Daoy (cell line): Measurements from ENCODE around the gene GRK2. TPM values are rescaled to one million over a fixed set of nuclear protein-coding genes. Genes with fewer than 3 reads are reported as not detected.

ENCODE experiments used
- DNase-seq: peaks from one replicate; pipeline ENCODE4 v3.0.0-alpha.2; 2015; ENCODE audit warnings: low read depth
- total RNA-seq: library from RNA; depleted of rRNA; stranded (reverse); fragments of >200 nt; shearing (Covaris generic); gene quantifications from 2 replicates; pipeline ENCODE4 v1.2.3, GENCODE V29; 2014

The GRK2 gene
- total RNA-seq, 1 experiment from 2014 or later: 27.5 TPM

DNA sequence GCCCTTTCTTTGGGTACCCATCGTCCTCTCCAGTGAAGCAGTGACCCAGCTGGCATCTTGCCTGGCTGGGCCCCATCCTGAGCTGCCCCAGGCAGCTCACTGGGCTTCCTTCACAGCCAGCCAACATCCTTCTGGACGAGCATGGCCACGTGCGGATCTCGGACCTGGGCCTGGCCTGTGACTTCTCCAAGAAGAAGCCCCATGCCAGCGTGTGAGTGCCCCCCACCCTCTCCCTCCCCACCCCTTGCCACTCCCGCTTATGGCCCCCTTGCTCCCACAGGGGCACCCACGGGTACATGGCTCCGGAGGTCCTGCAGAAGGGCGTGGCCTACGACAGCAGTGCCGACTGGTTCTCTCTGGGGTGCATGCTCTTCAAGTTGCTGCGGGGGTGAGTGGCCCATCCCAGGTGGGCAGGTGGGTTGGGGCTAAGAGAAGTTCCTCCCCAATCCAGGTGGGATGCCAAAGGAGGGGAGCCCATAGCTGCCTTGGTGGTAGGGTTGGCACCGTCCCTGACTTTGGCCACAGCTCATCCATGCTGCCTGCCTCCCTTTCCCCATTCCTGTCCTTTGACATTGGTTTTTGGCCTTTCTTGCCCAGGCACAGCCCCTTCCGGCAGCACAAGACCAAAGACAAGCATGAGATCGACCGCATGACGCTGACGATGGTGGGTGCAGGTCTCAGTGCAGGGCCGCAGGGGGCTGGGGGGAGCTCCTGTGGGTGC, 16.0 kb downstream of the GRK2 start:
- DNase-seq: no peak

DNA sequence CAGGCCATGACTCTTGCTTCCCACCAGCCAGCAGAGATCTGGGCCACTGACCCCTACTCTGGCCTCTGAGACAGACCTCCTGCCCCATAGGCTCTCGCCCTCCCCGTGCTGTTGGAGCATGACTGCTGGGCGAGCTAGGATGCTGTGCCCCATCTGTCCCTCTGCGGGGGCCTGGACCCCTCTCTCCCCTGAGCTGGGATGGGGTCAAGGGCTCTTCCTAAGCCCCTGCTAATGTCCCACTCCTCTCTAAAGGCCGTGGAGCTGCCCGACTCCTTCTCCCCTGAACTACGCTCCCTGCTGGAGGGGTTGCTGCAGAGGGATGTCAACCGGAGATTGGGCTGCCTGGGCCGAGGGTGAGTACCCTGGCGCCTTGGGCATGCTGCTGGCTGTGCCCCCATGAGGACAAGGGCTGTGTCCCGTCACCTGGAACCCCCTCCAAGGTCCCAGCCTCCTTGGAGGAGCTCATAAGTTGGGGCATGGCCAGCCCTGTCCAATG, 16.7 kb downstream of the GRK2 start:
- DNase-seq: no peak

DNA sequence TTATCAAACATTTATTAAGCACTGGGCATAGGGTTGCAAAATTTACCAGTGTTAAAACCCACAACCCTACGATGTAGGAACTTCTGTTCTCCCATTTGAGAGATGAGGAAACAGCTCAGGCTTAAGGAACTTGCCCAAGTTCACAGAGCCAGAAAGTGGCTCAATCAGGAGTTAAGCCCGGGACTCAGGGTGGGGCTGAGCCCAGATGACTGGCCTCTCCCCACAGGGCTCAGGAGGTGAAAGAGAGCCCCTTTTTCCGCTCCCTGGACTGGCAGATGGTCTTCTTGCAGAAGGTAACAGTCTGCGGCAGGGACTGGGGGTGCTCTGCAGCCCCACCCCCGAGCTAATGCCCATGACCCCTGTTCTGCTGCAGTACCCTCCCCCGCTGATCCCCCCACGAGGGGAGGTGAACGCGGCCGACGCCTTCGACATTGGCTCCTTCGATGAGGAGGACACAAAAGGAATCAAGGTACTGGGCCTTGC, 17.2 kb downstream of the GRK2 start:
- no peak for DNase-seq

DNA sequence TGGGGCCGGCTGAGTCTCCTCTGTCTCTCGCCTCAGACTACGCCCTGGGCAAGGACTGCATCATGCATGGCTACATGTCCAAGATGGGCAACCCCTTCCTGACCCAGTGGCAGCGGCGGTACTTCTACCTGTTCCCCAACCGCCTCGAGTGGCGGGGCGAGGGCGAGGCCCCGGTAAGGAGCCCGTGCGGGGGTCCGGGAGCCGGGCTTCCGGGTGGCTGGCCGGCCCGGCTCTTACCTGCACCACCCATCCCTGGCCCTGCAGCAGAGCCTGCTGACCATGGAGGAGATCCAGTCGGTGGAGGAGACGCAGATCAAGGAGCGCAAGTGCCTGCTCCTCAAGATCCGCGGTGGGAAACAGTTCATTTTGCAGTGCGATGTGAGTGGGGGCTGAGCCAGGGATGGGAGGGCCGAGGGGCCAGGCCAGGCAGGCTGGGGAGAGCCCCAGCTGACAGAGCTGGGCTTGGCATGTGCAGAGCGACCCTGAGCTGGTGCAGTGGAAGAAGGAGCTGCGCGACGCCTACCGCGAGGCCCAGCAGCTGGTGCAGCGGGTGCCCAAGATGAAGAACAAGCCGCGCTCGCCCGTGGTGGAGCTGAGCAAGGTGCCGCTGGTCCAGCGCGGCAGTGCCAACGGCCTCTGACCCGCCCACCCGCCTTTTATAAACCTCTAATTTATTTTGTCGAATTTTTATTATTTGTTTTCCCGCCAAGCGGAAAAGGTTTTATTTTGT, 18.7 kb downstream of the GRK2 start:
- no peak for DNase-seq

DNA sequence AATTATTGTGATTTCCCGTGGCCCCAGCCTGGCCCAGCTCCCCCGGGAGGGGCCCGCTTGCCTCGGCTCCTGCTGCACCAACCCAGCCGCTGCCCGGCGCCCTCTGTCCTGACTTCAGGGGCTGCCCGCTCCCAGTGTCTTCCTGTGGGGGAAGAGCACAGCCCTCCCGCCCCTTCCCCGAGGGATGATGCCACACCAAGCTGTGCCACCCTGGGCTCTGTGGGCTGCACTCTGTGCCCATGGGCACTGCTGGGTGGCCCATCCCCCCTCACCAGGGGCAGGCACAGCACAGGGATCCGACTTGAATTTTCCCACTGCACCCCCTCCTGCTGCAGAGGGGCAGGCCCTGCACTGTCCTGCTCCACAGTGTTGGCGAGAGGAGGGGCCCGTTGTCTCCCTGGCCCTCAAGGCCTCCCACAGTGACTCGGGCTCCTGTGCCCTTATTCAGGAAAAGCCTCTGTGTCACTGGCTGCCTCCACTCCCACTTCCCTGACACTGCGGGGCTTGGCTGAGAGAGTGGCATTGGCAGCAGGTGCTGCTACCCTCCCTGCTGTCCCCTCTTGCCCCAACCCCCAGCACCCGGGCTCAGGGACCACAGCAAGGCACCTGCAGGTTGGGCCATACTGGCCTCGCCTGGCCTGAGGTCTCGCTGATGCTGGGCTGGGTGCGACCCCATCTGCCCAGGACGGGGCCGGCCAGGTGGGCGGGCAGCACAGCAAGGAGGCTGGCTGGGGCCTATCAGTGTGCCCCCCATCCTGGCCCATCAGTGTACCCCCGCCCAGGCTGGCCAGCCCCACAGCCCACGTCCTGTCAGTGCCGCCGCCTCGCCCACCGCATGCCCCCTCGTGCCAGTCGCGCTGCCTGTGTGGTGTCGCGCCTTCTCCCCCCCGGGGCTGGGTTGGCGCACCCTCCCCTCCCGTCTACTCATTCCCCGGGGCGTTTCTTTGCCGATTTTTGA, 19.5 kb downstream of the GRK2 start:
- DNase-seq: no peak

DNA sequence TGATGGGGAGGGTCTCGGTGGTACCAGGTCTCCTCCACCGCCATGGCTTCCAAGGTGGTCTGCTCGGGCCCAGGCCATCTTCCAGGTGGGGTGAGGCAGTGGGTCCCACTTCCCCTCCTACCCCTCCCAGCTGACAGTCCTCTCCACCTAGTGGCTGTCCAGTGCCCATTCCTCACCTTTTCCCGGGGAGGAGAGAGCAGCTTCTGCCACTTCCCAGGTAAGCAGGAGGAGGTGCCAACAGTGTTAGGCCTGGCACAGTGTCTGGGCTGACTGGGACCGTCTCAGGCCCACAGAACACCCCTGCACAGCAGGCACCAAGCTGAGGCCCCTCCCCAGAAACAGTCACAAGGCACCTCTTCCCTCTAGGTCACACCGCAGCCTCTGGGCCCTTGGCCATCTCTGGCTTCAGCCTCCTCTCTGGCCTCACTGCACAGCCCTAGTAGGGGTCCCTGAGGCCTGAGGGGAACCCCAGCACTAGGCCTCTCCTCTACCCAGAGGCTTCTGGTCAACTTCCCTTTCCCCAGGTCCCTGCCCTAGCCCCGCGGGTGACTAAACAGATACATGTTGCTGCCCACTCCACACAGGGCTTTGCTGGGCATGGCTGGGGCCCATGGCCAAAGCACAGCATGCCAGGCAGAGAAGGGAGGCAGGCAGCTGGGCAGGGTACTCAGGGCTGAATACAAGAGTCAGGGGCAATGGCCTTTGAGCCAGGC, 20.5 kb downstream of the GRK2 start:
- no peak for DNase-seq

DNA sequence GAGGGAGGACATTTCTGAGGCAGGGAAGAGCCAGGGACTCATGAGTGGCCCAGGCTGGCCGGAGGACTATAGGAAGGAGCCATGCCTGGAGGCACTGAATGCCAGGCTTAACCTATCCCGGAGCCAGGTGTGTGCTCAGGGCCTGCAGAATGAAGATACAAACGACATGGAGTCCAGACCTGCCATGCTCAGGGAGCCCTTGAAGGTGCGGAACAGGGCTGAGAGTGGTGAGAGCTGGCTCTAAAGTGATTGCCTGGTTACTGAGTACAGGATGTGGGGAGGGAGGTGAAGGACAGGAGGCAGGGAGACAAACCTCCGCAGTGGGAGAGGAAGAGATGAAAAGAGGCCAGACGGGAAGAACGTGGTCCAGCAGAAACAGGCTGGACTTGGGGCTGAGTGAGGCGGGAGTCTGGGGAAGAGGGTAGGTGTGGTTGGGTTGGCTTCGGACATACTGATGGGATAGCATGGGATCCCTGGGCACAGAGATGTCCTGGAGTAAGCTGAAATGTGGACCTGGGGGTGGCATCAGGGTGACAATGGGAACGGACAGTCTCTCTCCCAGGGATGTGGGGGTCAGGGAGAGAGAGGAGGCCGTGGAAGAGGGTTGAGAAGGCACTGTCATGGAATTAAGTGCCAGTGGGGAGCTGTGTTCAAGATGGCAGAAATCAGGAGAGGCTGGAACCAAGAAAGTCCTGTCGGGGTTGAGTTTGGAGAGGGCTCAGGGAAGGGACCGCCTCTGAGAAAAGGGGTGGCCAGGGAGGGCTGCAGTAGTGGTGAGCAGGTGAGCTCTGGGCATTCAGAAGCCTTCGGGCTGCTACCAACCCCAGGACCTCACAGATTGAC, 21.3 kb downstream of the GRK2 start:
- DNase-seq: no peak

DNA sequence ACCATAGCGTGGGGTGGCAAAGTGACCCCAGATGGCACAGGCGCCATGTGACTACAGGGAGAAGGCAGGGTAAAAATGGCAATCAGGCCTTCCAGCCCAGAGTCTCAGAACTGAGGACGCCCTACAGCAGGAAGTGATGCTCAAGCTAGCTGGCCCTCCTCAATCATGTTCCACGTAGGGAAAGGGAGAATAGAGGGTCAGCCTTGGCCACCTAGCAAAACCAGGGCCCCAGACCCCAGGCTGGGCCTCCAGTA, 21.9 kb downstream of the GRK2 start:
- no peak for DNase-seq

DNA sequence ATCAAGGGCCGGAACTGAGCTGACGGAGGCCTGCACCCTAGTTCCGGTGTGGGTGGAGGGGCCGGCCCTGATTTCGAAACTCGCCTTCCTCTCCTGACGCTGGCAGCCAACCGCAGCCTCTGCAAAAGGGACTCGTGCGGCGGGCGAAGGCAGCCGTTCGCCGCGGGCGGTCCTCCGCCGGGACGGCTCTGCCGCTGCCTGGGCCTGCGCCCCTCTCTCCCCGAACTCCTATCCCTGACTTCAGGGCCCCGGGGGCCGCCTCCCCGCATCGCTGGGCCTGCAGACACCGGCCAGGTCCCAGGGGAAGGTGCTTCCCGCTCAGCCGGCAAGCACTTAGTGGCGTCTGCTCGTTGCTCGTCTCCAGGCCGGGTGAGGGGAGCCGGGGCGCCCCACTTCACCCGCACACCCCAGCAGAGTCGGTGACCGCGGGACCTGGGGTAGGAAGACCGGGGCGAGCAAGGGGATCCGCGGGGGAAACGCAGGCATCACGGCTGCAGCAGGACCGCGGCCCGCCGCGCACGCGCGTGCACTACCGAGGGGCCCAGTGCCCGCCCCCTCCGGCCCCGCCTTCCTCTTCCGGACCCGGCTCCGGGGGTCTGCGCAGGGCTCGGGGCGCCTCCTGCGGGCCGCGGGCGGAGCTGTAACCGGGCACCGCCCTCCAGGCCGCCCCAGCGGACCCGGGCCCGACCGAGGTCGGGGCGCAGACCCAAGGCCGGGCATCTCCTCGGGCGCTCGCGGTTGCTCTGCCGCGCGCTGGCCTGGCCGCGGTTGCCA, 22.4 kb downstream of the GRK2 start:
- DNase-seq: peak; percentile 90

DNA sequence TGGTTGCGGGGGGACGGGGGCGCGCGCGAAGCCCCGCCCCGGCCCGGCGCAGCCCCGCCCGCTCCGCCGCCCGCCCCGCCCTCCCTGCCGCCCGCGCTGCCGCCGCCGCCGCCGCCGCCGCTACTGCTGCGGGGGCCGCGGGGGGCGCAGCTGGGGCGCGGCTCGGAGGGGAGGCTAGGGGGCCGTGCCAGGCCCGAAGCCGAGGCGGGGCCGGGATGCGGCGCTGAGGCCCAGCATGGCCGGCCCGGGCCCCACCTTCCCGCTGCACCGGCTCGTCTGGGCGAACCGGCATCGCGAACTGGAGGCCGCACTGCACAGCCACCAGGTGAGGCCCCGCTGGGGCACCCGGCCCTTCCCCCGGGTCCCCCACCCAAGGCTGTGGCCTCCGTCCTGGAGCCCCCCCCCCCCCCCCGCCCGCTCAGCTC, 23.0 kb downstream of the GRK2 start, which contains the start of gene ANKRD13D:
Gene ANKRD13D, plus strand, starts transcription at position 78 of the 425 bp plus-strand sequence. Its CDS starts 158 bp downstream, at position 236.
- no peak for DNase-seq

DNA sequence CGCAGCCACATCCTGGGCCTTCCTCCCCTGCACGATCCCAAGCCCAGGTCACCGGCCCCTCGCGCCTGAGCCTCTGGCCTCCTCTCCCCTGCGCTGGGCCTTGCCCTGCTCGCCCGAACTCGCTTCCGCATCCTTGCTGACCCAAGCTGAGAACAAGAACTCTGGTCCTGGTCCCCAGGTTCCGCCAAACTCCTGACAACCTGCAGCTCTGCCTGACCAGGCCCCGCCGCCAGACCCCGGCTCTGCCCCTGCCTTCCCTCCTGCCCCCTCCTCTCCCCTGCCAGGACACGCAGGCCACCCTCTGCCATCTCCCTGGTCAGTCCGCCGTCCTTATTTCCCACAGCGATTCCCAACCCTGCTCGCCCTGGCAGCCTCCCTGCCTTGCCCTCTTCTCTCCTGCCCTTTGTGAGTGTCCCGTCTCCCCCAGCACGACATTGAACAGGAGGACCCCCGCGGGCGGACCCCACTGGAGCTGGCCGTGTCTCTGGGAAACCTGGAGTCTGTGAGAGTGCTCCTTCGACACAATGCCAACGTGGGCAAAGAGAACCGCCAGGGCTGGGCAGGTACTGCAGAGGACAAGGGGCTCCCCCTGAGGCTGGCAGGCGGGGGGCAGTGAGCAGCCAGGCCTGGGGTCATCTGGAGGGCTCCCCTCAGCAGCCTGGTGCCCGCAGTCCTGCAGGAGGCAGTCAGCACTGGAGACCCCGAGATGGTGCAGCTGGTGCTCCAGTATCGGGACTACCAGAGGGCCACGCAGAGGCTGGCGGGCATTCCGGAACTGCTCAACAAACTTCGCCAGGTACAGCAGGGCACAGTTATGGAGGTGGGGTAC, 23.6 kb downstream of the GRK2 start:
- DNase-seq: peak; percentile 31

DNA sequence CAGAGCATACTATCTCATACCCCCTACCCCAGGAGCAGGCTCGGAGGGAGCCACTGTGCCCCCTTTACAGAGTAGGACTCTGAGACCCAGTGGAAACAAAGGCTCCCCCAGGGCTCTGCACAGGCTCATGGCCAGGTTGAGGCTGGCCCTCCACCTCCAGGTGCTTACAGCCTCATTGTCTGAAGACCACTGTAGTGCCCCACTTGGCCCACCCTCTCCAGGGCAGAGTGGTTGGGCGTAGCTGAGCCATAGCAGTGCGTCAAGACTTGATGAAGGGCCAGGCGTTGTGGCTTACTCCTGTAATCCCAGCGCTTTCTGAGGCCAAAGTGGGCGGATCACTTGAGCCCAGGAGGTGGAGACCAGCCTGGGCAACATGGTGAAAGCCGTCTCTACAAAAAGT, 24.5 kb downstream of the GRK2 start:
- DNase-seq: no peak

DNA sequence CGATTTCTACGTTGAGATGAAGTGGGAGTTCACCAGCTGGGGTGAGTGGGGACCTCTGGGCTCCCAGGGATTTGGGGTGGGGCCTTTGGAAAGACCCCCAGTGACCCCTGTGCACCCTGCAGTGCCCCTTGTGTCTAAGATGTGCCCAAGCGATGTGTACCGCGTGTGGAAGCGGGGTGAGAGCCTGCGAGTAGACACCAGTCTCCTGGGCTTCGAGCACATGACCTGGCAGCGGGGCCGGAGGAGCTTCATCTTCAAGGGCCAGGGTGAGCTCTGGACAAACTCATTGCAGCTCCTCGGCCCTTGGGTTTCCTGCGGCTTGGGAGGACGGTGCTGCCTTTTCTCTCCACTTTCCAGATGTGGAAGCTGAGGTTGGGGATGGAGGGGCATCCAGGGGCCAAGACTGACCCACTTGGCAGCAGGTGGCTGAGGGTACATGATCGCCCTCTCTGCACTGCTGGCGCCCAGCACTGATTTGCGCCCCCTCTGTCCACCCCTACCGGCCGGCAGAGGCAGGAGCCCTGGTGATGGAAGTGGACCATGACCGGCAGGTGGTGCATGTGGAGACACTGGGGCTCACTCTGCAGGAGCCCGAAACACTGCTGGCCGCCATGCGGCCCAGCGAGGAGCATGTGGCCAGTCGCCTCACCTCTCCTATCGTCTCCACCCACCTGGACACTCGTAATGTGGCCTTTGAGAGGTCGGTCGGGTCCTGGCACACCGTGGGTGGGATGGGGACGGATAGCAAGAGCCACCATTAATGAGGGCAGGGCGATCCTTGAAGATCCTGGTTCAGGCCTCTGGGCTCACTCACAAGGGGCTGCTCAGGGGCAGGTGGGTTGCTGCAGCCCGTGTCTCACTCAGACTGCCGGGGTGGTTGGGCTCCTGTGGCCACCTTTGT, 25.5 kb downstream of the GRK2 start:
- DNase-seq: no peak

DNA sequence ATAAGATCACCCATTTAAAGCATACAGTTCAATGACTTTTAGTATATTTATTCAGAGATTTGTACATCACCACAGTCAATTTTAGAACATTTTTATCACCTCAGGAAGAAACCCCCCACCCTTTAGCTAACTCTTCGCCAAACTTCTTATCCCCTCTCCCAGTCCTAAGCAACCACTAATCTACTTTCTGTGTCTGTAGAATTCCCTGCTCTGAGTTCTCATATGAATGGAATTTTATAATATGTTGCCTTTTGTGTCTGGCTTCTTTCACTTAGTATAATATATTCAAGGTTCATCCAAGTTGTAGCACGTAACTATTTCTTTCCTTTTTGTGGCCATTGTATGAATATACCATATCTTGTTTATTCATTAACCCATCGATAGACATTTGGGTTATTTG, 26.4 kb downstream of the GRK2 start:
- no peak for DNase-seq

DNA sequence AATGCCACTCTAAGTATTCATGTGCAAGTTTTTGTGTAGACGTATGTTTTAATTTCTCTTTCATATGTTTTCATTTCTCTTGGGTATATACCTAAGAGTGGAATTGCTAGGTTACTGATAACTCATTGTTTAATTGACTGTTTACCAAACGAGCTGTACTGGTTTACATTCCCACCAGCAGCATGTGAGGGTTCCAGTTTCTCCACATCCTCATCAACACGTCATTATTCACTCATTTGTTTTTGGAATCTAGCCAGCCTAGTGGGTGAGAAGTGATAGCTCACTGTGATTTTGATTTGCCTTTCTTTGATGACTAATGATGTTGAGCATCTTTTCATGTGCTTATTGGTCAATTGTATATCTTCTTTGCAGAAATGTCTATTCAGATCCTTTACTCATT, 26.8 kb downstream of the GRK2 start:
- peak; percentile 61 for DNase-seq

DNA sequence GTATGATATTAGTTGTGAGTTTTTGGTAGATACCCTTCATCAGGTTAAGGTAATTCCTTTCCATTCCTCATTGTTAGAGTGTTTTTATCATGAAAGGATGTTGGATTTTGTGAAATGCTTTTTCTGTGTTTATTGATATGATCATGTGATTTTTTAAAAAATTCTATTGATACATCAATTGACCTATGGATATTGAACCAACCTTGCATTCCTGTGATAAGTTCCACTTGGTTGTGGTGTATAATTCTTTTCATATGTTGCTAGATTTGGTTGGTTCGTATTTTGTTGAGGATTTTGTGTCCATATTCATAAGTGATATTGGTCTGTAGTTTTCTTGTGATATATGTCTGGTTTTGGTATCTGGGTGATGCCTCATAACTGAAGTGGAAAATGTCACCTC, 29.6 kb downstream of the GRK2 start:
- DNase-seq: no peak

DNA sequence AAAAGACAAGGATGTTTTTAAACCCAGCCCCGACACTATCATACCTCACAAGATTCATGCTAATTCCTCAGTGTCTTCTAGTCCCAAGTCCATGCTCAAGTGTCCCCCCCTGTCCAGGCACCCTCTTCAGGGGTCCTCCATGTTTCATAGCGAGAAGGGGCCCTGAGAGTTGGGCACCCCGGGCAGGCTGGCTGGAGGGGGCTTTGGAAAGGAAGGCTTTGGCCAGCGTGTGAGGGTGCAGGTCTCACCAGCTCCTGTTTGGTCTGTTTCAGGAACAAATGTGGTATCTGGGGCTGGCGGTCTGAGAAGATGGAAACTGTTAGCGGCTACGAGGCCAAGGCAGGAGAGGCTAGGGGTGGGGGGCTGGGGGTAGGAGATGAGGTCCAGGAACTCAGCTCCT, 32.5 kb downstream of the GRK2 start:
- no peak for DNase-seq
